Right lobe of liver (tissue), 4 donors: ENCODE results near the gene SBF2.

Source experiments
- POLR2A ChIP-seq: fragments of 450-650 bp; IDR thresholded peaks from one replicate; pipeline ENCODE4 v1.6.1; 2017; ENCODE audit warnings: antibody characterized with exemption, mild to moderate bottlenecking
- TF ChIP-seq, protein P1 (sequence below), 4 donors: fragments of 200-600 bp in 3 of 4; fragments of 450-650 bp in 1 of 4; IDR thresholded peaks; one replicate each; pipeline versions ENCODE4 v1.5.1 to v1.8.0; 2016 to 2022; ENCODE audit warnings: antibody characterized with exemption in 4 of 4, mild to moderate bottlenecking in 2 of 4
- donor health status: DM: no; HTN: no; CAD: no.
- donor health status: DM: no; HTN: no; CAD: no.
- donor health status: DM: no; HTN: yes; CAD: no.

DNA sequence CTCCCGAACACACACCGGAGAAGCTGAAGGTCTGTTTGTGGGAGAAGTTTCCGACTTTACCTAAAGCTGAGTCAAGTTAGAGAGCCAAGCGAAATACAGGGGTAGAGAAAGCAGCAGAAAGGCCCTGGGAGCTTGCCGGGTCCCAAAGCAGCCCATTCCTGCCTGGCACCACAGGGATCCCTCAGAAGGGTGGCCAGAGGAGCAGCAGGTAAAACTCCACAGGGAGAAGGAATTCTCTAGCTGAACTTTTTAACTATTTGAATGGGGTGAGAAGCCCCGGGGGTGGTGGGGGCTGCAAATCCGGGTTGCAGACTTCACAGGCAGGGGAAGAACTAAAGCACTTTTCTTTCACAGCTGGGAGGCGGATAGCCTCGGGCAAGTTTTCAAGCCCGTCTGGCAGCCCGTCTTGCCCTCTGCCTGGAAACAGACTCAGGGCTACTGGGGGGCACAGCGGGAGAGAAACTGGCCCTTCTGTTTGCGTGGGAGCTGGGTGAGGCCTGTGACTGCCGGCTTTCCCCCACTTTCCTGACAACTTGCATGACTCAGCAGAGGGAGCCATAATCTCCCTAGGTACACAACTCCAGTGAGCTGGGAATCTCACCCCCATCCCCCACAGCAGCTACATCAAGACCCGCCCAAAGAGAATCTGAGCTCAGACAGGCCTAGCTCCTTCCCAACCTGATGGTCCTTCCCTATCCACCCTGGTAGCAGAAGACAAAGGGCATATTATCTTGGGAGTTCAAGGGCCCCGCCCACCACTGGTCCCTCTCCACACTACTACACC lies 311.0 kb downstream of the SBF2 start:
- TF ChIP-seq, protein P1, sequence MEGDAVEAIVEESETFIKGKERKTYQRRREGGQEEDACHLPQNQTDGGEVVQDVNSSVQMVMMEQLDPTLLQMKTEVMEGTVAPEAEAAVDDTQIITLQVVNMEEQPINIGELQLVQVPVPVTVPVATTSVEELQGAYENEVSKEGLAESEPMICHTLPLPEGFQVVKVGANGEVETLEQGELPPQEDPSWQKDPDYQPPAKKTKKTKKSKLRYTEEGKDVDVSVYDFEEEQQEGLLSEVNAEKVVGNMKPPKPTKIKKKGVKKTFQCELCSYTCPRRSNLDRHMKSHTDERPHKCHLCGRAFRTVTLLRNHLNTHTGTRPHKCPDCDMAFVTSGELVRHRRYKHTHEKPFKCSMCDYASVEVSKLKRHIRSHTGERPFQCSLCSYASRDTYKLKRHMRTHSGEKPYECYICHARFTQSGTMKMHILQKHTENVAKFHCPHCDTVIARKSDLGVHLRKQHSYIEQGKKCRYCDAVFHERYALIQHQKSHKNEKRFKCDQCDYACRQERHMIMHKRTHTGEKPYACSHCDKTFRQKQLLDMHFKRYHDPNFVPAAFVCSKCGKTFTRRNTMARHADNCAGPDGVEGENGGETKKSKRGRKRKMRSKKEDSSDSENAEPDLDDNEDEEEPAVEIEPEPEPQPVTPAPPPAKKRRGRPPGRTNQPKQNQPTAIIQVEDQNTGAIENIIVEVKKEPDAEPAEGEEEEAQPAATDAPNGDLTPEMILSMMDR (IDR thresholded peaks at IDR 0.05), result no peak
- TF ChIP-seq POLR2A, result no peak
